Measurements from ENCODE around the gene ACSS3.
"Not testable (repeated sequence)": the region's sequence is repeated elsewhere in the genome, so short reads cannot be mapped to it uniquely, and the experiment has no call there.

- not testable (repeated sequence) for TF ChIP-seq CTCF (IDR thresholded peaks at IDR 0.05; ENCODE audit: control extremely low read depth in 1 of 3, insufficient read depth in 1 of 3, low read depth in 1 of 3, low read length in 3 of 3); EP300 (IDR thresholded peaks at IDR 0.05; ENCODE audit: borderline replicate concordance in 1 of 2, low read depth in 2 of 2, low read length in 2 of 2); EGR1 (IDR thresholded peaks at IDR 0.05; ENCODE audit: borderline replicate concordance, low read depth, low read length); MAFK (IDR thresholded peaks at IDR 0.05; ENCODE audit: low read depth, low read length); SIX5 (IDR thresholded peaks at IDR 0.05; ENCODE audit: low read depth, low read length); HDAC2 (IDR thresholded peaks at IDR 0.05; ENCODE audit: borderline replicate concordance in 1 of 2, low read depth in 2 of 2, low read length in 2 of 2); EZH2 (IDR thresholded peaks at IDR 0.05; ENCODE audit: low read depth, low read length, severe bottlenecking); PHF8 (conservative IDR thresholded peaks at IDR 0.05; ENCODE audit: low read depth, low read length); ATF2 (IDR thresholded peaks at IDR 0.05; ENCODE audit: low read length); JUN (IDR thresholded peaks at IDR 0.05; ENCODE audit: low read depth, low read length); NRF1 (IDR thresholded peaks at IDR 0.05; ENCODE audit: low read depth, low read length); KDM1A (IDR thresholded peaks at IDR 0.05; ENCODE audit: borderline replicate concordance, low read length); ZNF274 (IDR thresholded peaks at IDR 0.05; ENCODE audit: borderline replicate concordance, extremely low read depth, low read length); POLR2AphosphoS5 (IDR thresholded peaks at IDR 0.05; ENCODE audit: low read depth, low read length)
These were observed 122.7 kb downstream of the ACSS3 start for GRCh38 chr12:81200561-81200960.

Measured in H1 (cell line).